PFSK-1 (cell line): ENCODE results near the gene PDZD2.

Experiments used
- FOXP2 ChIP-seq: optimal IDR thresholded peaks from 2 replicates; pipeline ENCODE3; 2011; ENCODE audit warnings: borderline replicate concordance, control low read depth, inconsistent platforms; ENCODE audit not compliant: insufficient read depth; ENCODE audit errors: extremely low read length, extremely low read depth
- POLR2AphosphoS5 ChIP-seq: IDR thresholded peaks from 2 replicates; pipeline ENCODE4 v1.6.1; 2012; ENCODE audit warnings: low read depth, mild to moderate bottlenecking, control low read depth, low read length, moderate library complexity
- SIN3A ChIP-seq: IDR thresholded peaks from 2 replicates; pipeline ENCODE4 v1.6.1; 2012; ENCODE audit warnings: mild to moderate bottlenecking, low read length, moderate library complexity, borderline replicate concordance; ENCODE audit not compliant: insufficient read depth
- TAF1 ChIP-seq: IDR thresholded peaks from 2 replicates; pipeline ENCODE4 v1.6.1; 2012; ENCODE audit warnings: low read length, control low read depth, borderline replicate concordance; ENCODE audit not compliant: insufficient read depth
- TF ChIP-seq, protein P1 (sequence below), 2 experiments: IDR thresholded peaks; 2 replicates each; pipeline versions ENCODE4 v1.6.1 to v1.8.0; 2011 to 2012; ENCODE audit warnings: low read depth in 2 of 2, low read length in 2 of 2, control low read depth in 1 of 2, inconsistent platforms in 1 of 2, mild to moderate bottlenecking in 1 of 2, moderate library complexity in 1 of 2; ENCODE audit not compliant: insufficient read depth in 1 of 2

DNA sequence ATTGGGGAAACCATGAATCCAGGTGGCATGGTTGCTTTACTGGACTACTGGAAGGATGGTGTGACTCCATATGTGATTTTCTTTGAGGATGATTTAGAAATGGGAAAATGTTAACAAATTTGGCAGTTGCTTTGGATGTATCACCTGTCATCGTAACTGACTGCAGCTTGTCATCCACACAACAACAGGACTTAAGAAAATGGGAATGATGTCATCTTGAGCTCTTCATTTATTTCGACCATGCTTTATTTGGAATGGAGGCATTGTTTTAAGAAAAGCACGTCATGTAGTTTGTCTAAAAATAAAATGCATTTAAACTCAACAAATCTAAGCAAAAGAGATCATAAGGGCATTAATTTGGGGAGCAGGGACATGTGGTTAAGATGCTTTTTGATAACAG lies 270.1 kb downstream of the PDZD2 start:
- TF ChIP-seq, protein P1, sequence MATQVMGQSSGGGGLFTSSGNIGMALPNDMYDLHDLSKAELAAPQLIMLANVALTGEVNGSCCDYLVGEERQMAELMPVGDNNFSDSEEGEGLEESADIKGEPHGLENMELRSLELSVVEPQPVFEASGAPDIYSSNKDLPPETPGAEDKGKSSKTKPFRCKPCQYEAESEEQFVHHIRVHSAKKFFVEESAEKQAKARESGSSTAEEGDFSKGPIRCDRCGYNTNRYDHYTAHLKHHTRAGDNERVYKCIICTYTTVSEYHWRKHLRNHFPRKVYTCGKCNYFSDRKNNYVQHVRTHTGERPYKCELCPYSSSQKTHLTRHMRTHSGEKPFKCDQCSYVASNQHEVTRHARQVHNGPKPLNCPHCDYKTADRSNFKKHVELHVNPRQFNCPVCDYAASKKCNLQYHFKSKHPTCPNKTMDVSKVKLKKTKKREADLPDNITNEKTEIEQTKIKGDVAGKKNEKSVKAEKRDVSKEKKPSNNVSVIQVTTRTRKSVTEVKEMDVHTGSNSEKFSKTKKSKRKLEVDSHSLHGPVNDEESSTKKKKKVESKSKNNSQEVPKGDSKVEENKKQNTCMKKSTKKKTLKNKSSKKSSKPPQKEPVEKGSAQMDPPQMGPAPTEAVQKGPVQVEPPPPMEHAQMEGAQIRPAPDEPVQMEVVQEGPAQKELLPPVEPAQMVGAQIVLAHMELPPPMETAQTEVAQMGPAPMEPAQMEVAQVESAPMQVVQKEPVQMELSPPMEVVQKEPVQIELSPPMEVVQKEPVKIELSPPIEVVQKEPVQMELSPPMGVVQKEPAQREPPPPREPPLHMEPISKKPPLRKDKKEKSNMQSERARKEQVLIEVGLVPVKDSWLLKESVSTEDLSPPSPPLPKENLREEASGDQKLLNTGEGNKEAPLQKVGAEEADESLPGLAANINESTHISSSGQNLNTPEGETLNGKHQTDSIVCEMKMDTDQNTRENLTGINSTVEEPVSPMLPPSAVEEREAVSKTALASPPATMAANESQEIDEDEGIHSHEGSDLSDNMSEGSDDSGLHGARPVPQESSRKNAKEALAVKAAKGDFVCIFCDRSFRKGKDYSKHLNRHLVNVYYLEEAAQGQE (IDR thresholded peaks at IDR 0.05; ENCODE audit: insufficient read depth in 1 of 2, low read depth in 2 of 2, low read length in 2 of 2), result no peak
- TF ChIP-seq SIN3A, result no peak
- no peak for TF ChIP-seq POLR2AphosphoS5
- TF ChIP-seq TAF1, result no peak
- no peak for TF ChIP-seq FOXP2
